ENCODE measurements around the gene CDKAL1. TPM values are rescaled to one million over a fixed set of nuclear protein-coding genes. Genes with fewer than 3 reads are reported as not detected.

CDKAL1 gene
- total RNA-seq, 1 experiment from 2014 or later, result 16.1 TPM

GRCh38 chr6:20490591-20490990 is 43.7 kb upstream of the CDKAL1 start:
- CTCF ChIA-PET, result no interaction called here

GRCh38 chr6:20492099-20492498 is 42.2 kb upstream of the CDKAL1 start:
- intact Hi-C loops (cut with micrococcal nuclease; ENCODE audit: unreplicated experiment), result no loop called here
- DNase-seq, result no peak
- POLR2A ChIA-PET (ENCODE audit: unreplicated experiment), result no interaction called here
- Histone ChIP-seq H3F3A (ENCODE audit: insufficient read depth, low read depth) (no peaks in the 10 kb centered on the region), H4K20me1 (ENCODE audit: insufficient read depth) (0 out of 2 replicates have a peak, but pooled peaks cover 4% of the 10 kb centered on the region), H3K4me1 (replicated peaks; ENCODE audit: insufficient read depth) (no peaks in the 10 kb centered on the region), H3K4me3 (no peak overlapping the region), H2AFZ (no peak overlapping the region), H3K9me2 (ENCODE audit: insufficient read depth) (no peaks in the 10 kb centered on the region), H3K9me3 (ENCODE audit: insufficient read depth, low read depth) (no peaks in the 10 kb centered on the region), H3K27ac (no peak overlapping the region), H3K36me3 (ENCODE audit: low read depth) (peaks cover 29% of the 10 kb centered on the region; the same call in 1 of the 2 replicates), H3K27me3 (ENCODE audit: insufficient read depth, low read depth) (no peaks in the 10 kb centered on the region), H3K4me2 (no peak overlapping the region), H3K79me2 (ENCODE audit: low read depth) (no peaks in the 10 kb centered on the region)
- BruUV-seq (replicated peaks), result TSS peak; percentile 13
- CTCF ChIA-PET, result no interaction called here
- TF ChIP-seq CTCF (conservative IDR thresholded peaks at IDR 0.05), result no peak
- no peak for TF ChIP-seq EZH2 (IDR thresholded peaks at IDR 0.05; ENCODE audit: low read depth)

More at GRCh38 chr6:20490591-20490990, 43.7 kb upstream of the CDKAL1 start:
- no peak overlapping the region for H2AFZ ChIP-seq
- intact Hi-C loops (cut with micrococcal nuclease; ENCODE audit: unreplicated experiment), result no loop called here
- no TSS peak for BruUV-seq (replicated peaks)
- H4K20me1 ChIP-seq (ENCODE audit: insufficient read depth), result 0 out of 2 replicates have a peak, but pooled peaks cover 4% of the 10 kb centered on the region
- H3K9me2 ChIP-seq (ENCODE audit: insufficient read depth), result no peaks in the 10 kb centered on the region
- no peaks in the 10 kb centered on the region for H3F3A ChIP-seq (ENCODE audit: insufficient read depth, low read depth)
- no peaks in the 10 kb centered on the region for H3K4me1 ChIP-seq (replicated peaks; ENCODE audit: insufficient read depth)
- H3K27ac ChIP-seq, result no peak overlapping the region
- POLR2A ChIA-PET (ENCODE audit: unreplicated experiment), result no interaction called here
- H3K4me3 ChIP-seq, result no peak overlapping the region
- no peaks in the 10 kb centered on the region for H3K27me3 ChIP-seq (ENCODE audit: insufficient read depth, low read depth)
- H3K4me2 ChIP-seq, result no peak overlapping the region
- DNase-seq, result no peak
- H3K9me3 ChIP-seq (ENCODE audit: insufficient read depth, low read depth), result no peaks in the 10 kb centered on the region
- peaks cover 29% of the 10 kb centered on the region; the same call in 1 of the 2 replicates for H3K36me3 ChIP-seq (ENCODE audit: low read depth)
- H3K79me2 ChIP-seq (ENCODE audit: low read depth), result no peaks in the 10 kb centered on the region
- no peak for TF ChIP-seq EZH2 (IDR thresholded peaks at IDR 0.05; ENCODE audit: low read depth)
- no peak for TF ChIP-seq CTCF (conservative IDR thresholded peaks at IDR 0.05)

- POLR2A ChIA-PET (ENCODE audit: unreplicated experiment), result no interaction called here
- intact Hi-C loops (cut with micrococcal nuclease; ENCODE audit: unreplicated experiment), result no loop called here
- Histone ChIP-seq H3K9me2 (ENCODE audit: insufficient read depth) (no peaks in the 10 kb centered on the region), H3K9me3 (ENCODE audit: insufficient read depth, low read depth) (no peaks in the 10 kb centered on the region), H2AFZ (no peak overlapping the region), H3K4me3 (no peak overlapping the region), H3K36me3 (ENCODE audit: low read depth) (no peaks in the 10 kb centered on the region), H3K4me2 (no peak overlapping the region), H3K4me1 (replicated peaks; ENCODE audit: insufficient read depth) (no peaks in the 10 kb centered on the region), H3K79me2 (ENCODE audit: low read depth) (no peaks in the 10 kb centered on the region), H3K27ac (no peak overlapping the region), H3K27me3 (ENCODE audit: insufficient read depth, low read depth) (no peaks in the 10 kb centered on the region), H3F3A (ENCODE audit: insufficient read depth, low read depth) (no peaks in the 10 kb centered on the region), H4K20me1 (ENCODE audit: insufficient read depth) (no peaks in the 10 kb centered on the region)
- TF ChIP-seq EZH2 (IDR thresholded peaks at IDR 0.05; ENCODE audit: low read depth) (no peak), CTCF (conservative IDR thresholded peaks at IDR 0.05) (no peak)
- no peak for DNase-seq
- CTCF ChIA-PET, result no interaction called here
- no TSS peak for BruUV-seq (replicated peaks)
Measured at GRCh38 chr6:20497216-20498040, 36.8 kb upstream of the CDKAL1 start.
